H9 (cell line): Measurements from ENCODE around the gene CCDC124. TPM values are rescaled to one million over a fixed set of nuclear protein-coding genes. Genes with fewer than 3 reads are reported as not detected.
A peak's percentile ranks its signal among the peaks of the same experiment; 100 is the strongest.

Source experiments
- DNase-seq: peaks from one replicate; pipeline ENCODE4 v3.0.0-alpha.2; 2017
- H2AFZ ChIP-seq: one replicate; pipeline ENCODE4 v1.6.1; 2013; ENCODE audit warnings: mild to moderate bottlenecking, low read length, control low read depth, moderate library complexity
- H2AK5ac ChIP-seq: 2 replicates; pipeline ENCODE4 v1.6.1; 2013; ENCODE audit warnings: low read length, control low read depth, mixed read lengths; ENCODE audit not compliant: insufficient read length
- H2BK120ac ChIP-seq: one replicate; pipeline ENCODE4 v1.6.1; 2013; ENCODE audit warnings: low read depth, mild to moderate bottlenecking, low read length, control low read depth, inconsistent platforms; ENCODE audit not compliant: poor library complexity, severe bottlenecking
- H2BK12ac ChIP-seq: 2 replicates; pipeline ENCODE4 v1.6.1; 2013; ENCODE audit warnings: low read length, control low read depth, mixed read lengths, low read depth; ENCODE audit not compliant: insufficient read length
- H2BK15ac ChIP-seq: 2 replicates; pipeline ENCODE4 v1.6.1; 2013; ENCODE audit warnings: low read depth, low read length, control low read depth
- H2BK20ac ChIP-seq: one replicate; pipeline ENCODE4 v1.6.1; 2013; ENCODE audit warnings: low read depth, mild to moderate bottlenecking, low read length, control low read depth, inconsistent platforms; ENCODE audit not compliant: poor library complexity, severe bottlenecking
- H2BK5ac ChIP-seq: 2 replicates; pipeline ENCODE4 v1.6.1; 2013; ENCODE audit warnings: low read length, control low read depth, mixed read lengths; ENCODE audit not compliant: insufficient read length
- H3K14ac ChIP-seq: 2 replicates; pipeline ENCODE4 v1.6.1; 2013; ENCODE audit warnings: low read length, control low read depth; ENCODE audit not compliant: insufficient read depth
- H3K18ac ChIP-seq: 2 replicates; pipeline ENCODE4 v1.6.1; 2013; ENCODE audit warnings: low read depth, mild to moderate bottlenecking, mixed read lengths, low read length, control low read depth; ENCODE audit not compliant: insufficient read length
- H3K23ac ChIP-seq: 2 replicates; pipeline ENCODE4 v1.6.1; 2013; ENCODE audit warnings: low read length, control low read depth, mixed read lengths, low read depth; ENCODE audit not compliant: insufficient read length
- H3K23me2 ChIP-seq: 2 replicates; pipeline ENCODE4 v1.6.1; 2013; ENCODE audit warnings: low read depth, mild to moderate bottlenecking, mixed read lengths, low read length, control low read depth; ENCODE audit not compliant: insufficient read length, poor library complexity, severe bottlenecking
- H3K27ac ChIP-seq: 2 replicates; pipeline ENCODE4 v1.5.1; 2013; ENCODE audit warnings: low read length, control low read depth, mixed read lengths, low read depth; ENCODE audit not compliant: insufficient read length
- H3K27me3 ChIP-seq: 2 replicates; pipeline ENCODE4 v1.6.1; 2013; ENCODE audit warnings: low read length, control low read depth, inconsistent platforms; ENCODE audit not compliant: insufficient read depth
- H3K4ac ChIP-seq: 2 replicates; pipeline ENCODE4 v1.6.1; 2013; ENCODE audit warnings: low read depth, mild to moderate bottlenecking, control low read depth, inconsistent platforms, low read length, moderate library complexity
- H3K4me1 ChIP-seq: 2 replicates; pipeline ENCODE4 v1.6.1; 2013; ENCODE audit warnings: low read length, control low read depth, inconsistent platforms; ENCODE audit not compliant: insufficient read depth
- H3K4me2 ChIP-seq: 2 replicates; pipeline ENCODE4 v1.6.1; 2013; ENCODE audit warnings: low read length, control low read depth, mixed read lengths; ENCODE audit not compliant: insufficient read length, insufficient read depth
- H3K56ac ChIP-seq: 2 replicates; pipeline ENCODE4 v1.6.1; 2013; ENCODE audit warnings: low read depth, mild to moderate bottlenecking, mixed read lengths, low read length, control low read depth; ENCODE audit not compliant: insufficient read length
- H3K79me1 ChIP-seq: 2 replicates; pipeline ENCODE4 v1.6.1; 2013; ENCODE audit warnings: low read depth, mild to moderate bottlenecking, moderate library complexity, low read length, control low read depth, inconsistent platforms; ENCODE audit not compliant: insufficient read depth, poor library complexity, severe bottlenecking
- H3K79me2 ChIP-seq: 2 replicates; pipeline ENCODE4 v1.6.1; 2013; ENCODE audit warnings: low read length, control low read depth, inconsistent platforms; ENCODE audit not compliant: insufficient read depth
- H3K9ac ChIP-seq: 2 replicates; pipeline ENCODE4 v1.6.1; 2013; ENCODE audit warnings: low read length, control low read depth, mixed read lengths; ENCODE audit not compliant: insufficient read length; ENCODE audit errors: extremely low read depth
- H3K9me3 ChIP-seq: one replicate; pipeline ENCODE4 v1.6.1; 2013; ENCODE audit warnings: low read depth, low read length, inconsistent platforms; ENCODE audit not compliant: control insufficient read depth
- H3T11ph ChIP-seq: one replicate; pipeline ENCODE4 v1.6.1; 2013; ENCODE audit warnings: mild to moderate bottlenecking, low read length, control low read depth, inconsistent platforms
- H4K20me1 ChIP-seq: one replicate; pipeline ENCODE4 v1.6.1; 2013; ENCODE audit not compliant: control insufficient read depth, insufficient read length, insufficient read depth
- H4K5ac ChIP-seq: 2 replicates; pipeline ENCODE4 v1.6.1; 2013; ENCODE audit warnings: low read depth, mild to moderate bottlenecking, mixed read lengths, low read length, control low read depth; ENCODE audit not compliant: insufficient read length
- H4K8ac ChIP-seq: replicated peaks from 2 replicates; pipeline ENCODE4 v1.6.1; 2013; ENCODE audit warnings: low read length, control low read depth, mixed read lengths, low read depth; ENCODE audit not compliant: insufficient read length
- H4K91ac ChIP-seq: 2 replicates; pipeline ENCODE4 v1.6.1; 2013; ENCODE audit warnings: low read depth, mild to moderate bottlenecking, moderate library complexity, mixed read lengths, low read length, control low read depth; ENCODE audit not compliant: insufficient read length
- H3K27ac Mint-ChIP-seq, 3 experiments: 2 replicates in 2 of 3; 3 replicates in 1 of 3; pipeline ENCODE4 v1.8.0; 2020 to 2021; ENCODE audit warnings: mixed read lengths in 3 of 3, mild to moderate bottlenecking in 1 of 3, moderate library complexity in 1 of 3
- H3K27me3 Mint-ChIP-seq: 2 replicates; pipeline ENCODE4 v1.8.0; 2021; ENCODE audit warnings: low read depth, mild to moderate bottlenecking, moderate library complexity, mixed read lengths
- H3K36me3 Mint-ChIP-seq, 3 experiments: 2 replicates in 2 of 3; 3 replicates in 1 of 3; pipeline ENCODE4 v1.8.0; 2020 to 2021; ENCODE audit warnings: low read depth in 3 of 3, mixed read lengths in 3 of 3; ENCODE audit not compliant: insufficient read depth in 1 of 3
- H3K4me1 Mint-ChIP-seq, 2 experiments: 2 replicates each; pipeline ENCODE4 v1.8.0; 2020; ENCODE audit warnings: mixed read lengths in 2 of 2
- H3K4me3 Mint-ChIP-seq, 2 experiments: 2 replicates in 1 of 2; 3 replicates in 1 of 2; pipeline ENCODE4 v1.8.0; 2020 to 2021; ENCODE audit warnings: mild to moderate bottlenecking in 2 of 2, mixed read lengths in 2 of 2, moderate library complexity in 1 of 2
- H3K9me3 Mint-ChIP-seq, 2 experiments: 2 replicates in 1 of 2; 3 replicates in 1 of 2; pipeline ENCODE4 v1.8.0; 2020; ENCODE audit warnings: mild to moderate bottlenecking in 2 of 2, mixed read lengths in 2 of 2, moderate library complexity in 1 of 2
- WGBS: extraction: QIAGEN DNeasy Blood & Tissue Kit; methylation state at CpG from one replicate; pipeline ENCODE4 v1.1.7; 2013; ENCODE audit warnings: missing lambda C conversion rate, low lambda C conversion rate, mixed read lengths; ENCODE audit not compliant: insufficient read length; ENCODE audit errors: extremely low coverage; 5-methylcytosine and 5-hydroxymethylcytosine counted together
- total RNA-seq: library from RNA; stranded (reverse); gene quantifications from 2 replicates; pipeline ENCODE4 v1.2.1, GENCODE V29; 2021
- TF ChIP-seq, protein P1 (sequence below): fragments of 200-600 bp; sonication (generic); conservative IDR thresholded peaks from 3 replicates; pipeline ENCODE4 v1.8.0; 2021; ENCODE audit warnings: antibody characterized with exemption, mild to moderate bottlenecking

Gene CCDC124
- total RNA-seq, 1 experiment from 2014 or later, result 119 TPM

DNA sequence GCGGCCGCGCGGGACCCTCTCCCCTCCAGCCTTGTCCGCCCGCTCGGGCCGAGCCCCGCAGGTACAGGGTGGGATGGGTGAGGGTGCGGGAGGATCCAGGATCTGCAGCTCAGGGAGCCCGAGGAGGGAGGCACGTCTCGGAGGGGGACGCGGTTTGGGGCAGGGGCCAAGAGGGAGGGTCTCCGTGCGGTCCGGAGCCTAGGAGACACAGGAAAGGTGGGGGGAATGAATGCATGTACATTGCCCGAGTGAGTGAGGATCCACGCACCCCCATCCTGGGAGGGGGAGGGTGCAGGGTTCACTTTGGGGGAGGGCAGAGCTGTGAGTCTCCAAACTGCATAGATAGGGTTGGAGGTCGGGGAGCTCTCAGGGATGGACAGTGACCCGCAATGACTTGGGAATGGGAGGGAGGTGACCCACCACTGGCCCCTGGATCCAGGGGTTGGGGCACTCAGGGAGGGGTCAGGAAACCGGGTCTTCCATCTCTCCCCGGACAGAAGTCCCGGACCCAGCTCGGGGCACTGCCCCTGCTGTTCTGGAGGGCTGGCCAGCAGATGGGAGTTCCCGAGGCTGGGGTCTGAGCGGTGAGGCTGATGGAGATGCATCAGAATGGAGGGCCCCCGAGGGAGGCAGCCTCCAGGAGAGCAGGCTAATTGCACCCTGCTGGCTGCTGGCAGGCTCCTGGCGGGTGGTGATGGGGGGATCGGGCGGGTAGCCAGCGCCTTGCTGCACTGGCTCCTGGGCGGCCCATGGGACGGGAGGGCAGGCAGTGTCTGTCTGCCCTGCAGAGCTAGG, 34.6 kb downstream of the CCDC124 start:
- H2BK5ac ChIP-seq, result no peak overlapping the region
- H2BK120ac ChIP-seq, result no peak overlapping the region
- H4K91ac ChIP-seq, result no peak overlapping the region
- H3K4me2 ChIP-seq, result peak overlapping the region; percentile 56
- no peak overlapping the region for H3K27ac Mint-ChIP-seq
- no peak overlapping the region for H3K4ac ChIP-seq
- H2AK5ac ChIP-seq, result no peak overlapping the region
- no peak overlapping the region for H2BK12ac ChIP-seq
- DNase-seq, result no peak
- WGBS, result no CpG with 5 or more reads among the region's 35 CpGs
- no peak overlapping the region for H3T11ph ChIP-seq
- H3K36me3 Mint-ChIP-seq, result no peaks in the 10 kb centered on the region
- peaks cover 18 to 26% of the 10 kb centered on the region in 2 experiments for H3K4me1 Mint-ChIP-seq
- H3K79me1 ChIP-seq, result no peaks in the 10 kb centered on the region
- peak overlapping the region; percentile 40 for H3K18ac ChIP-seq
- peak overlapping the region; percentile 77 to 93 for H3K4me3 Mint-ChIP-seq
- H3K4me1 ChIP-seq, result no peaks in the 10 kb centered on the region
- peak overlapping the region; percentile 69 for H3K14ac ChIP-seq
- TF ChIP-seq, protein P1, sequence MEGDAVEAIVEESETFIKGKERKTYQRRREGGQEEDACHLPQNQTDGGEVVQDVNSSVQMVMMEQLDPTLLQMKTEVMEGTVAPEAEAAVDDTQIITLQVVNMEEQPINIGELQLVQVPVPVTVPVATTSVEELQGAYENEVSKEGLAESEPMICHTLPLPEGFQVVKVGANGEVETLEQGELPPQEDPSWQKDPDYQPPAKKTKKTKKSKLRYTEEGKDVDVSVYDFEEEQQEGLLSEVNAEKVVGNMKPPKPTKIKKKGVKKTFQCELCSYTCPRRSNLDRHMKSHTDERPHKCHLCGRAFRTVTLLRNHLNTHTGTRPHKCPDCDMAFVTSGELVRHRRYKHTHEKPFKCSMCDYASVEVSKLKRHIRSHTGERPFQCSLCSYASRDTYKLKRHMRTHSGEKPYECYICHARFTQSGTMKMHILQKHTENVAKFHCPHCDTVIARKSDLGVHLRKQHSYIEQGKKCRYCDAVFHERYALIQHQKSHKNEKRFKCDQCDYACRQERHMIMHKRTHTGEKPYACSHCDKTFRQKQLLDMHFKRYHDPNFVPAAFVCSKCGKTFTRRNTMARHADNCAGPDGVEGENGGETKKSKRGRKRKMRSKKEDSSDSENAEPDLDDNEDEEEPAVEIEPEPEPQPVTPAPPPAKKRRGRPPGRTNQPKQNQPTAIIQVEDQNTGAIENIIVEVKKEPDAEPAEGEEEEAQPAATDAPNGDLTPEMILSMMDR, result no peak
- peaks cover 10% of the 10 kb centered on the region for H3K23me2 ChIP-seq
- no peaks in the 10 kb centered on the region for H4K20me1 ChIP-seq
- no peak overlapping the region for H3K27ac ChIP-seq
- peaks cover 42% of the 10 kb centered on the region for H3K27me3 Mint-ChIP-seq
- no peaks in the 10 kb centered on the region for H3K9me3 Mint-ChIP-seq
- no peak overlapping the region for H3K23ac ChIP-seq
- no peak overlapping the region for H3K9ac ChIP-seq
- H2AFZ ChIP-seq, result no peak overlapping the region
- H2BK20ac ChIP-seq, result no peak overlapping the region
- no peak overlapping the region for H4K5ac ChIP-seq
- H3K27me3 ChIP-seq, result no peaks in the 10 kb centered on the region; the same call in 1 of the 2 replicates
- H3K56ac ChIP-seq, result no peak overlapping the region
- no peak overlapping the region for H4K8ac ChIP-seq
- H2BK15ac ChIP-seq, result no peak overlapping the region; the same call in 1 of the 2 replicates
- no peaks in the 10 kb centered on the region for H3K79me2 ChIP-seq
- H3K9me3 ChIP-seq, result no peaks in the 10 kb centered on the region
